ENCODE measurements around the gene CENPB. TPM values are rescaled to one million over a fixed set of nuclear protein-coding genes. Genes with fewer than 3 reads are reported as not detected.

The CENPB gene
- total RNA-seq, 2 experiments from 2014 or later = 54.6 to 59.0 TPM

DNA sequence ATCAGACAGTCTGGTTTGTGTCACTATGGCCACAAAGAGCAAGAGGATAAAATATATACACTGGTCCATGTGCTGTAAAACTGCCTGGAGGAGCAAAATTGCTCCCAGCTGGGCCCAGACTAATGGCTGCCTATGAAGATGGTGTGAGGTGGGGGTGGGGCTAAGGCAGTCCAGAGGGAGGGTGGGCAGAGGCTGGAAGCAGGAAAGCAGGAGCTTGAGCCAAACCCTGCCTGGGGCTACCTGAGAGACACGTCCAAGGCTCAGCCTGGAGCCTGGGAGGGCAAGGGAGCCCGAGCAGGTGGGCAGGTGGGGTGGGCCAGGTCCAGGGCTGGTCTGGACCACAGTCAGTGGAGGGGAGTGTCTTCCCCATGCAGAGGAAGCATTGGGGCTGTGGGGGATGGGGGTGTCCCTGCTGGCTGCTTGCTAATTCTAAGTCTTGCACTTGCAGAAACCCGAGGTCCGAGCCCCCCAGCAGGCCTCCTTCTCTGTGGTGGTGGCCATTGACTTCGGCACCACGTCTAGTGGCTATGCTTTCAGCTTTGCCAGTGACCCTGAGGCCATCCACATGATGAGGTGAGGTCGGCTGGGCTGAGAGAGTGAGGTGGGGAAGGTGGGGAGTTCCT lies 44.6 kb downstream of the CENPB start:
- no peak overlapping the region for H3K27ac Mint-ChIP-seq
- H3K36me3 Mint-ChIP-seq = no peaks in the 10 kb centered on the region
- no peak for DNase-seq
- H3K27me3 Mint-ChIP-seq = peaks cover 20% of the 10 kb centered on the region
- H3K4me1 Mint-ChIP-seq = peaks cover 8% of the 10 kb centered on the region
- no peaks in the 10 kb centered on the region for H3K9me3 Mint-ChIP-seq
- no peak overlapping the region for H3K4me3 Mint-ChIP-seq

- Mint-ChIP-seq H3K27ac (no peak overlapping the region), H3K27me3 (peaks cover 13% of the 10 kb centered on the region), H3K9me3 (no peaks in the 10 kb centered on the region), H3K4me3 (no peak overlapping the region), H3K36me3 (no peaks in the 10 kb centered on the region), H3K4me1 (peaks cover 8% of the 10 kb centered on the region)
- no peak for DNase-seq
Measured at GRCh38 chr20:3740615-3741301, 45.8 kb downstream of the CENPB start.

DNA sequence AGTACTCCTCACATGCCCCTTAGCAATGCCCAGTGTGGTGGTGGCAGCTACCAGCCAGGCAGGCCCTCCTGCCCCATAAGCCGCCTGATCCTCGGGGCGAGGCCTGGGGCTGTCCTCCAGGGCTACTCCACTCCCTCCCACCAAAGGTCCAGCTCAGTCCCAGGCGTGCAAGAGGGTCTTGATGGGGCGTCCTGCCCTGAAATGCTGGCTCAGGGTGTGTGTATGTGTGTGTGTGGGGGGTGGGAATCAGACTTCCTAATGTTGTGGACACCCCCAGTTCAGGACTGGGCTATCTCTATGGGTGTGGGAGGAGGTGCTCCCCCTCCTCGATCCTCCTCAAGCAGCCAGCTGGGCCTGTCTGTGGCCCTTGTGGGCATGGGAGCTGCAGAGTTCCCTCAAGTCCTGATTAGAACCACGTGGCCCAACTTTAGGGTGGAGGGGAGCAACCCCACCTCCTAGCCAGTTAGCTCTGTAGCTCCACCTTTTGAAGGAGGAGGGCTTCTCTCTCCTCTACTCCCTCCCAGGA lies 46.6 kb downstream of the CENPB start:
- Mint-ChIP-seq H3K4me3 (no peak overlapping the region), H3K36me3 (no peaks in the 10 kb centered on the region), H3K4me1 (peaks cover 3% of the 10 kb centered on the region), H3K9me3 (no peaks in the 10 kb centered on the region), H3K27ac (no peak overlapping the region), H3K27me3 (peaks cover 7% of the 10 kb centered on the region)
- no peak for DNase-seq

GRCh38 chr20:3739054-3739925 lies 47.2 kb downstream of the CENPB start:
- DNase-seq = no peak
- no peak overlapping the region for H3K4me3 Mint-ChIP-seq
- H3K27ac Mint-ChIP-seq = no peak overlapping the region
- H3K9me3 Mint-ChIP-seq = no peaks in the 10 kb centered on the region
- no peaks in the 10 kb centered on the region for H3K36me3 Mint-ChIP-seq
- no peaks in the 10 kb centered on the region for H3K4me1 Mint-ChIP-seq
- H3K27me3 Mint-ChIP-seq = peaks cover 2% of the 10 kb centered on the region

DNA sequence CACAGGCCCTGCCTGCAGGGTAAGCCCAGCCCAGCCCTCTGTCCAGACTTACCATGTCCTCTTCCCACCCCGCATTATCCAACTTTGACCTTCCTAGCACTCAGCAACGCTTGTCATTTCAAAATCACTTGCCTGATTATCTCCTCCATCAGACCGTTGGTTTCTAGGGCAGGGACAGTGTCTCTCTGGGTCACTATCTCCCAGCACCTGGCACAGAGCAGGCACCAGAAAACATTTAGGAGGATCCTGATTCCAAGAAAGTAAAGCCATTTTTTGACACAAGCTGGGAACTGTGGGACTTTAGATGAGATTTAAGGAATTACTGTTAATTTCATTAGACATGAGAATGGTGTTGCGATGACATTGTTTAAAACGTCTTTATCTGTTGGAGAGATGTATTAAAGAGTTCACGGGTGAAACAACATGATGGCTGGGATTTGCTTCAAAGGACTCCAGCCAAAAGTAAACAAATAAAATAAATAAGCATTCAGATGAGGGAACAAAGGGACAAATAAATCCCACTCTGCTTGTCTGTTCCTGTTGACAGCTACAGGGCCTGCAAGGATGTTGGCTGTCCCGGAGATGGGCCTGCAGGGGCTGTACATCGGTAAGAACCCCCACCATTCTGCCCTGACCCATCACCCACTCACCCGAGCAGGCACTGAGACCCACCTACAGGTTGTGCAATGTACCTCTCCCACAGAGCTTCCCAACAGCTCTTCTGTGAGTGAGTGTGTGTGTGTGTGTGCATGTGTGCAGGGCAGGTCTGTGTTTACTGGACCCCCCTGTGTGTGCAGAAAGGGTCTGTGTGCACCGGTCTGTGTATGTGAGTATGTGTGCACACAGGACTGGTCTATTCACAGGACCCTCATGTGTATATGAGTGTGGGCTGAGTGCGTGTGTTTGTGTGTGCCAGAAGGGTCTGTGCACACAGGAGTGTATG lies 48.2 kb downstream of the CENPB start:
- H3K27ac Mint-ChIP-seq = no peak overlapping the region
- no peaks in the 10 kb centered on the region for H3K4me1 Mint-ChIP-seq
- DNase-seq = no peak
- peaks cover 6% of the 10 kb centered on the region for H3K27me3 Mint-ChIP-seq
- no peaks in the 10 kb centered on the region for H3K36me3 Mint-ChIP-seq
- no peaks in the 10 kb centered on the region for H3K9me3 Mint-ChIP-seq
- H3K4me3 Mint-ChIP-seq = no peak overlapping the region

DNA sequence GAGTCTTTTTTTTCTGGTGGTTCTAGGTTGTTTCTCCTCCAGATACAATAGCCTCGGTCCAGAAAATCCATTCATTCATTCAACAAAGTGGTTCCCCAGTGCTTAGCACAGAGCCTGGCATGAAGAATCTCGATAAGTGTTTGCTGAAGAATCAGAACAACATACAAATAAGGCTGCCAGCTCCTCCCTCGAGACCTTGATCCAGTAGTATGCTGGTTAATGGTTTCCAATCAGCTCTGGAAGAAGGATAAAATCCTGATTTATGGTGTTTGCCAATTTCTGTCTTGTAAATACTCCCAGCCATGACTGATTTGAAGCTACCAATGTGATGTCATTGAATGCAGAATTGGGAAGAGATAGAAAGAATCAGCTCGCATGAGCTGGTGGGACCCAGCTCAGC lies 50.8 kb downstream of the CENPB start:
- DNase-seq = no peak
- Mint-ChIP-seq H3K4me1 (no peaks in the 10 kb centered on the region), H3K4me3 (no peak overlapping the region), H3K9me3 (no peaks in the 10 kb centered on the region), H3K27ac (no peak overlapping the region), H3K36me3 (no peaks in the 10 kb centered on the region), H3K27me3 (peaks cover 27% of the 10 kb centered on the region)

DNA sequence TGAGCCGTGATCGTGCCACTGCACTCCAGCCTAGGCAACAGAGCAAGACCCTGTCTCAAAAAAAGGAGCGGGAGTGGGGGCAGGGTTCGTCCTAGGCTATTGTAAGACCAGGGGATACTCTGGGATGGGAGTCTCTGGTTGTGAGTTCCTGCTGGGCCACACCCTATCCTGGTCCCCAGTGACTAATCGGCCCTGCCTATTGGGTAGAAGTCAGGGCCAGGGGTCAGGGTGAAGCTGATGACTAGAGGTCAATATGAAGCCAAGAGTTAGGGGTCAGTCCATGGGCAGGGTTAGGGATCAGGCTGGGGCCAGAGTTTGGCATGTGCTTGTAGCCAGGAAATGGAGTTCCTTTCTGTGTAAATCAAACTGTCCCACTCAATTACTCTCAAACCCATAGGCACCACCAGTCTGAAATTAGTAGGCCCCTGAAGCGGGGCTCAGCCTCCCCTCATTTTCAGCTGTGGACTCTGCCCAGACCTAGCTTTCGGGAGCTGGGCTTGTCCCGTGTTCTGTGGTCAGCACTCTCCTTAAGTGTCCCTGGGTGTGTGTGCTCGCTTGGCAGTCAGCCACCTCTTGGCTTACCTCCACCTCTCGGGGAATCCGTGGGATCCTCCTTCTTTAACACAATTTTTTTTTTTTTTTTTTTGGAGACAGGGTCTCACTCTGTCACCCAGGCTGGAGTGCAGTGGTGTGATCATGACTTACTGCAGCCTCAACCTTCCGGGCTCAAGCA lies 52.3 kb downstream of the CENPB start:
- no peak for DNase-seq
- no peak overlapping the region for H3K4me3 Mint-ChIP-seq
- no peaks in the 10 kb centered on the region for H3K36me3 Mint-ChIP-seq
- H3K27me3 Mint-ChIP-seq = peaks cover 35% of the 10 kb centered on the region
- H3K9me3 Mint-ChIP-seq = no peaks in the 10 kb centered on the region
- no peak overlapping the region for H3K27ac Mint-ChIP-seq
- no peaks in the 10 kb centered on the region for H3K4me1 Mint-ChIP-seq

Other genes with a start within 250 kb of the CENPB start
- gene GFRA4, start 123.3 kb downstream of the CENPB start, total RNA-seq = not detected
- gene ADAM33, start 104.7 kb downstream of the CENPB start, total RNA-seq = not detected
- gene SIGLEC1, start 74.1 kb downstream of the CENPB start, total RNA-seq = not detected
- gene HSPA12B, start 54.1 kb downstream of the CENPB start, total RNA-seq = not detected
- gene ADISSP, start 19.0 kb downstream of the CENPB start, total RNA-seq = 10 to 100 TPM; 63.5 to 63.8 TPM
- under 1 TPM; 0.12 to 0.23 TPM for gene SPEF1, start 5.3 kb downstream of the CENPB start, total RNA-seq
- 10 to 100 TPM; 54.6 to 60.9 TPM for gene CDC25B, start 9.6 kb upstream of the CENPB start, total RNA-seq
- 10 to 100 TPM; 11.1 to 11.7 TPM for gene AP5S1, start 33.8 kb upstream of the CENPB start, total RNA-seq
- 10 to 100 TPM; 21.2 to 21.6 TPM for gene MAVS, start 60.1 kb upstream of the CENPB start, total RNA-seq
- gene PANK2, start 102.6 kb upstream of the CENPB start, total RNA-seq = 10 to 100 TPM; 50.0 to 50.7 TPM
- 10 to 100 TPM; 13.3 to 13.7 TPM for gene RNF24, start 228.8 kb upstream of the CENPB start, total RNA-seq